Glomerular endothelial cell (primary cell): ENCODE data around the gene FRAS1. TPM values are rescaled to one million over a fixed set of nuclear protein-coding genes. Genes with fewer than 3 reads are reported as not detected.
"Not testable (repeated sequence)": the region's sequence is repeated elsewhere in the genome, so short reads cannot be mapped to it uniquely, and the experiment has no call there.

Experiments used
- DNase-seq: peaks from one replicate; pipeline ENCODE4 v3.0.0-alpha.2; 2011; ENCODE audit warnings: low read depth, low spot score; ENCODE audit errors: extremely low read depth
- total RNA-seq: library from RNA; depleted of rRNA; stranded (reverse); fragments of >200 nt; gene quantifications from 2 replicates; pipeline ENCODE4 v1.2.3, GENCODE V29; 2015

FRAS1 gene
- total RNA-seq, 1 donor from 2014 or later = 7.2 TPM

- DNase-seq = no peak
These were observed 366.7 kb downstream of the FRAS1 start for GRCh38 chr4:78423790-78424189.

DNA sequence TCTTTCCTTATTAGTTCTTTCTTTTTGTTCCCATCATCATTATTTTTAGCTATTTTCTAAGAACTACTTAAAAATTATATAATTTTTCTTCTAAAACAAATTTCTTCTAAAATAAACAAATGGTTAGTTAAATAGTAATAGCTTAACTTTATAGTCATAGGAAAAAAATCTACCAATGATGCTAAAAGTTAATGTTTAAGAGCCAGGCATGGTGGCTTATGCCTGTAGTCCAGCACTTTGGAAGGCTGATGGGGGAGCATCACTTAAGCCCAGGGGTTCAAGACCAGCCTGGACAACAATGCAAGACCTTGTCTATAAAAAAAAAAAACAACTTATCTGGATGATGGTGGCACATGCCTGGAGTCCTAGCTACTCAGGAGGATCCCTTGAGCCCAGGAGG, 367.3 kb downstream of the FRAS1 start:
- DNase-seq = no peak

DNA sequence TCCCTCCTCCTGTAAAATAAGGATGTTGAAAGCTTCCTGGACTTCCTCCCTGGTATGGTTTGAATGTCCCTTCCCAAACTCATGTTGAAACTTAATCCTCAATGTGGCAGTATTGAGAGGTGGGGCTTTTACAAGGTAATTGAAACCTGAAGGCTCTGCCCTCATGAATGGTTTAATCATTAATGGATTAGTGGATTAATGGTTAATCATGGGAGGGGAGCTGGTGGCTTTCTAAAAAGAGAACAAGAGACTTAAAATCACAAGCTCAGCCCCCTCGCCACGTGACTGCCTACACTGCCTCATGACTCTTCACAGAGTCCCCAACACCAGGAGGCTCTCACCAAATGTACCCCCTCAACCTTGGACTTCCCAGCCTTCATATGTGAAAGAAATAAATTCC, 369.8 kb downstream of the FRAS1 start:
- no peak for DNase-seq

DNA sequence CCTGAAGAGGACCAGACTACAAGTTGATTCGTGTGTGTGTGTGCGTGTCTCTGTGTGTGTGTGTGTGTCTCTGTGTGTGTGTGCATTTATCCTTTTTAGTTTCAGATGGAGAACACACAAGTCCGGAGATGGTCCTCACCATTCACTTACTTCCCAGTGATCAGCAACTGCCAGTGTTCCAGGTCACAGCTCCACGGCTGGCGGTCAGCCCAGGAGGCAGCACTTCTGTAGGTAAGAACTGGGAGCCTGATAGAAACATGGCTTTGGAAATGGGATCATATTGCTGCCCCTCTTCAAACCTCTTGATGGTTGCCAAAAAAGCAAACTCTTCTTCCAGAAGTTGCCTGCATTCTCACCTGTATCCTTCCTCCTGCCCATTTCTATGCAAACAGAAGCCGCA, 371.9 kb downstream of the FRAS1 start:
- DNase-seq = no peak

DNA sequence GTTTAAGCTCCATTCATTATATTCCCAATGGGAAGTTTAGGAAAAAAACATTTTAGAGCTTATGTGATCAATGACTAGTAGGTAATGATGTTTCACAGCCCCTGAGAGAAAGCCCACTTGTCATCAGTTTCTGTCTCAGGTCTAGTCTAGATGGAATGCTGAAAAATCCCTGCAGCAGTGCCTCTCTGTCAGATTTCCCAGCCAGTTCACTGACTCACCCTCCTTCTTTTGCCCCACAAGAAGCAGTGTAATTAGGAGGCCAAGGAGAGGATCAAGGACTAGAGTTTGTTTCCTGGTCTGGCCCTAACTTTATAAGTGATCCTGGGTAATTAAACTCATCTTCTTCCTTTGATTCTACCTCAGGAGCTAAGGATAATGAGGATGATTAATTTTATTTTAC, 375.8 kb downstream of the FRAS1 start:
- DNase-seq = no peak

DNA sequence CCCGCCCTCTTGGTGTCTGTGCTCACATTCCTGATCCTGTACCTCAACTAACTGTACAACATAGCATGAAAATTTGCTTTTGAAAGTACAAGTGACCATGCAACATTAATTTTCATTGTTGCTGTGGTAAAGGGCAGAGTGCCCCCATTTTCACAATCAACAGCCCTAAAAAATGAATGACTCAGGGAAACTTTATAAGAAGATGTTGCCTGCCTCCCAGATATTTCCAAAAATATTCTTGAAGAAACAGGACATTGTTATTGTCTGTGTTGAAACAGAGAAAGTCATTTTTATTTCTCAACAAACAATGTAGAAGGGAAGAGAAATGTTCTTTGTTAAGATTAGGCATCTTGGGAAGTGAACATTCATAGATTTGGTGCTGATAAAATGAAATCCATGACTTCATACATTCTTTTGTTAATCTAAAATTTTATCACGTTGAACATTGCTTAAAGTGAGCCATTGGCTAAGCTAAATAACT, 380.5 kb downstream of the FRAS1 start:
- DNase-seq = no peak

DNA sequence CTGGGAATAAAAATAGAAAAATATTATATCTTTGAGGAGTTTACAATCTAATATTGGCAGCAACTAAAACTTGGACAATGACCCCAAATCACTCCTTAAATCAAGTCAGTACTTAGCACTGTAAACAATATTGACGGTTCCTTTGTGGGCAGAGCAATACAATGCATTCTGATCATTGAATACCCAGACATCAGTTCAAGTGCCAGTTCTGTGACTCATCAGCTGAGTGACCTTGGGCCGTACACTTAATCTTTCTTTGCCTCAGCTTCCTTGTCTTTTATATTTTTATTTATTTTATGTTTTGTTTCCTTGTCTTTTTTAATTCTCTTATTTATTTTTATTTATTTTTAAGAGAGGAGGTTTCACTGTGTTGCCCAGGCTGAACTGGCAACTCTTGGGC, 382.2 kb downstream of the FRAS1 start:
- DNase-seq = no peak

- no peak for DNase-seq
These were observed 384.6 kb downstream of the FRAS1 start for GRCh38 chr4:78441756-78442155.

- DNase-seq = no peak
These were observed 389.5 kb downstream of the FRAS1 start for GRCh38 chr4:78446619-78447018.

DNA sequence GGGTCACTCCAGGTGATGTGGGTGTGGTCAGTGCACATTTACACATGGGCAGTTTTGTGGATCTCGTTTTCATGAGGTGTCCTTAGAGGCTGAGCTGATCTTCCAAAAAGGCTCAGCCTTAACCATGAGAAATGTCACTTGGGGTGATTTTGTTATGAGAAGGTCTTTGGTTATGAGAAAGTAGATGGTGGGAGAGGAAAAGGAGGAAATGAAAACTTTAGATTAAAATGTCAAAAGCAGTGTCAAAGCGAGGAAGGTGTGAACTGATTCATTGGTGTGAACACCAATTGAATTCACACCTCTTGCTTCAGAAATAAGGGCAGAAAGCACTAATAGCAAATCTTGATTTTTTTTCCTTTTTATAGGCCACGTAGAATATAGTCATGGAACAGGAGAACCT, 394.3 kb downstream of the FRAS1 start:
- no peak for DNase-seq

GRCh38 chr4:78454016-78454415, 396.9 kb downstream of the FRAS1 start:
- DNase-seq = no peak

DNA sequence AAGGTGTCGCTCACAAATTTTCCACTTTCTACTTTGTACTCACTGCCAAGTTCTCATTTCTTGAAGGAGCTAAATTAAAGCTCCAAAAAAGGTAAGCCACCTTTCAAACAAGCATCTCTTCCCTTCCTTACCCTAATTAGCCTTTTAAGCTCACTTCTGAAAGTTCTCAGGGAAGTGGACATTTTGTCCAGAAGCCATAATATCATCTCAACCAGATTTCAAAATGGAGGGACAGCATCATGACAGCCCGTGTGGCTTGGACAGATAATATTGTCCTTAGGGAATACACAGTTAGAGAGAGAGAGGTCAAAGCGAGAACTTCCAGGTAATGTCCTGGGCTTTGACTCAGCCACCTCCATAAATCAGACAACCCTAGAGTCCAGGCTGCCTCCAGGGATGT, 400.6 kb downstream of the FRAS1 start:
- no peak for DNase-seq

DNA sequence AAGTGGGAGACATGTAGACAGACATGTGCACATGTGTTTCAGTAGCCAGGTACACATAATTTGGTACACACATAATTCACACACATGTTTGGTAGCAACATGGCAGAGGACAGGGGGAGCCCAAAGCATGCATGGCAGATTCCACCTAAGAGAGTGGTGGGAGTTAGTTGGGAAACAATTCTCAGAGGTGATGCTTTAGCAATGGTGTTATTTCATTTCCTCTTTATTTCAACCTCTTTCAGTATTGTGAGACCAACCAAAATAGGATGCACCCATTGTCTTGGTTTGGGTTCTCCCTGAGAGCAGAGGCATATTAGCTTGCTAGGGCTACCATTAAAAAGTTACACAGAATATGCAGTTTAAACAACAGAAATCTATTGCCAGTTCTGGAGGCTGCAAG, 402.2 kb downstream of the FRAS1 start:
- DNase-seq = no peak

DNA sequence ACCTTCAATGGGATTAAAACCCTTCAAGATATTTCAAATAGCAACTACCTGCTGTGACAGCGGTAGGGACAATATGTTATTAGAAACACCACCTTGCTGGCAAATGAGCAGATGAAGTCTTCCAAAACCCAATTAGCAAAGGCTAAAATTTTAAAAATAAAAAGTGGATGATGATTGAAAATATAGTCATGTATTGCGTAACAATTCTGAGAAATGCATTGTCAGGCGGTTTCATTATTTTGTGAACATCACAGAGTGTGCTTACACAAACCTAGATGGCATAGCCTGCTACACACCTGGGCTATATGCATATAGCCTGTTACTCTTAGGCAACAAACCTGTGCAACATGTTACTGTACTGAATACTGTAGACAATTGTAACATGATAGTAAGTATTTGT, 403.2 kb downstream of the FRAS1 start:
- no peak for DNase-seq

DNA sequence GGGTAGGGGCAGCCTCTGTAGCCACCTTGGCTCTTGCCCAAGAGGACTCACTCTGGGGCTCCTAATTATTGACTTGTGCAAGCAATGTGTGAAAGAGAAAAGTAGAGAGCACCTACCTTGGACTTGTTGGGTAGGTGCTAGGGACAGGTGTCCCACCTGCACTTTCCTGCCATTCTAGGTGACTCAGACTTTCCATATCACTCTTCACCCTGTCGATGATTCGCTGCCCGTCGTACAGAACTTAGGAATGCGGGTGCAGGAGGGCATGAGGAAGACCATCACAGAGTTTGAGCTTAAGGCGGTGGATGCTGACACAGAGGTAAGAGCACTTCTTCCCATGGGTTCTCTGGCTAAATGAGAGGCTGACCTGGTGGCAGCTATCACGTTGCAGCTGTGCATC, 407.1 kb downstream of the FRAS1 start:
- DNase-seq = no peak

DNA sequence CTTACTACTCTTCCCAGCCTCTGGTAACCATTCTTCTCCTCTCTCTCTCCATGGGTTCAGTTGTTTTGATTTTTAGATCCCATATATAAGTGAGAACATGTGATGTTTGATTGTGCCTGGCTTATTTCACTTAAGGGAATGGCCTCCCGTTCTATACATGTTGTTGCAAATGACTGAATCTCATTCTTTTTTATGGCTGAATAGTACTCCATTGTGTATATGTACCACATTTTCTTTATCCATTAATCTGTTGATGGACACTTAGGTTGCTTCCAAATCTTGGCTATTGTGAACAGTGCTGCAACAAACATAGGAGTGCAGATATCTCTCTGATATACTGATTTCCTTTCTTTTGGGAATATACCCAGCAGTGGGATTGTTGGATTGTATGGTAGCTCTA, 410.1 kb downstream of the FRAS1 start:
- not testable (repeated sequence) for DNase-seq

- no peak for DNase-seq
These were observed 411.1 kb downstream of the FRAS1 start for GRCh38 chr4:78468272-78468671.

DNA sequence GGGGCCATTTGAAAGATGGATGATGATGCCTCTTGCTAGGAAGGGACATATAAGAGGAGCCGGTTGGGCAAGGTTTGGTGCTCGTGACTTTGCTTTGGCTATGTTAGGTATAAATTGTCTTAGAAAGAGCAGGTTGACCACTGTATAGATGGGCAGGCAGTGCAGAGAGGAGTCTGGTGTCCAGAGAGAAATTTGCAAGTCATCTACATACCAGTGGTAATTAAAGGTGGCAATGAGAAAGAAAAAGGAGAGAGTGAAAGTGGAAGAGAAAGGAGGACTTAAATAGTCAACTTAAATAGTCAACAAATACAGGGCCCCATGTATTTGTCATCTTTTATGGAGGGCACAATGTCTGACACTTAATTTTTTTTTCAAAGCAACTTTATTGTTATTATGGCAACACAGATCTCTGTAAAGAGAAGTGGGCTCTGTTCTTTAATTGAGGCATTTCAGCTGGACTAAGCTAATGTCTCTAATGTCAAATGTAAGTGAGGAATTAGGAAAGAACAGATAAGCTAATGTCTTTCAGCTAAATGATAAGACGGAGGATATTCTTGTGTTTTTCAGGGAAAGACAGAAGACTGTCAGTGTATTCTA, 419.1 kb downstream of the FRAS1 start:
- DNase-seq = no peak

GRCh38 chr4:78477276-78477675, 420.2 kb downstream of the FRAS1 start:
- no peak for DNase-seq

GRCh38 chr4:78478523-78478922, 421.4 kb downstream of the FRAS1 start:
- no peak for DNase-seq

- DNase-seq = no peak
These were observed 423.2 kb downstream of the FRAS1 start for GRCh38 chr4:78480286-78480685.

GRCh38 chr4:78481180-78481579, 424.1 kb downstream of the FRAS1 start:
- DNase-seq = no peak

DNA sequence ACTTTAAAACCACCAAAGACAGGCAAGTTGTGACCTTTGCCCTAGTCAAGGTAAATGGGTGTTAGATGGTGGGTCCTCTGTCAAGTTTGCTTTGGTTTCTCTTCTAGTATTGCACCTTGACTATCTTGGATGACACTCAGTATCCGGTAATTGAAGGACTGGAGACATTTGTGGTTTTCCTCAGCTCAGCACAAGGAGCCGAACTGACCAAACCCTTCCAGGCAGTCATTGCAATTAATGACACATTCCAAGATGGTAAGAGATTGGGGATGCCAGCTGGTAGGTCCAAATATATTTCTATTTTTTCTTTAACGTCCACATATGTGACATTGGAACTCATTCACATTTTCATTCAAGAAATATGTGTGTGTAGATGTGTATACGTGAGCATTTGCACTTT, 425.2 kb downstream of the FRAS1 start:
- no peak for DNase-seq
